Chondrocyte (in vitro differentiated cells): ENCODE data around the gene SGPL1. TPM values are rescaled to one million over a fixed set of nuclear protein-coding genes. Genes with fewer than 3 reads are reported as not detected.

ENCODE experiments used
- DNase-seq: peaks from one replicate; pipeline ENCODE4 v3.0.0; 2021; ENCODE audit warnings: mixed read lengths, low spot score
- H3K27ac Mint-ChIP-seq: one replicate; pipeline ENCODE4 v1.8.0; 2021; ENCODE audit warnings: mild to moderate bottlenecking, moderate library complexity, mixed read lengths; ENCODE audit not compliant: unreplicated experiment
- H3K27me3 Mint-ChIP-seq: 2 replicates; pipeline ENCODE4 v1.8.0; 2021; ENCODE audit warnings: low read depth, mixed read lengths
- H3K36me3 Mint-ChIP-seq: 2 replicates; pipeline ENCODE4 v1.8.0; 2021; ENCODE audit warnings: low read depth, mixed read lengths
- H3K4me1 Mint-ChIP-seq: 2 replicates; pipeline ENCODE4 v1.8.0; 2021; ENCODE audit warnings: low read depth, mild to moderate bottlenecking, mixed read lengths
- H3K4me3 Mint-ChIP-seq: one replicate; pipeline ENCODE4 v1.8.0; 2021; ENCODE audit warnings: mild to moderate bottlenecking, moderate library complexity, mixed read lengths; ENCODE audit not compliant: unreplicated experiment
- H3K9me3 Mint-ChIP-seq: 2 replicates; pipeline ENCODE4 v1.8.0; 2021; ENCODE audit warnings: low read depth, mixed read lengths
- CTCF ChIP-seq: fragments of 200-600 bp; sonication (generic); IDR thresholded peaks from 2 replicates; pipeline ENCODE4 v1.5.0; 2021; ENCODE audit warnings: antibody characterized with exemption, mild to moderate bottlenecking, moderate library complexity
- total RNA-seq: library from RNA; stranded (reverse); gene quantifications from 3 replicates; pipeline ENCODE4 v1.2.1, GENCODE V29; 2021

The SGPL1 gene
- total RNA-seq, 1 donor from 2014 or later: 71.8 TPM

GRCh38 chr10:70866424-70866823 is 50.7 kb downstream of the SGPL1 start:
- no peaks in the 10 kb centered on the region for H3K9me3 Mint-ChIP-seq
- H3K36me3 Mint-ChIP-seq: peaks cover 39% of the 10 kb centered on the region
- no peak overlapping the region for H3K4me3 Mint-ChIP-seq
- peaks cover 12% of the 10 kb centered on the region for H3K4me1 Mint-ChIP-seq
- no peak overlapping the region for H3K27ac Mint-ChIP-seq
- no peak for DNase-seq
- H3K27me3 Mint-ChIP-seq: no peaks in the 10 kb centered on the region
- no peak for TF ChIP-seq CTCF

- peaks cover 36% of the 10 kb centered on the region for H3K36me3 Mint-ChIP-seq
- H3K4me1 Mint-ChIP-seq: peaks cover 4% of the 10 kb centered on the region
- H3K27ac Mint-ChIP-seq: no peak overlapping the region
Measured at GRCh38 chr10:70872291-70872690, 56.5 kb downstream of the SGPL1 start.

DNA sequence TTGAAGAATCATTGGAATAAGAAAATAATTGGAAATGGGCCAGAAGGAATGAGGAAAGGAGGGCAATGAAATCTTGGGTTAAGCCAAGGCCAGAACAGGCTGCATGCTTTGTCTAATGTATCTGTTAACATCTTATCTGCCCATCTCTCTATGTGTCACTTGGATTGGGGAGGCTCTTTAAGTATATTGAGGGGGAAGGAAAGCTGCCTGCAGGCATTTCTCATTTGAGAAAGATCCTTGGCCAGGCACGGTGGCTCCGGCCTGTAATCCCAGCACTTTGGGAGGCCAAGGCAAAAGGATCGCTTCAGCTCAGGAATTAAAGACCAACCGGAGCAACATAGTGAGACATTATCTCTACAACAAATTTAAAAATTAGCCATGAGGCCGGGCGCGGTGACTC is 58.3 kb downstream of the SGPL1 start:
- H3K27ac Mint-ChIP-seq: no peak overlapping the region
- TF ChIP-seq CTCF: no peak
- H3K36me3 Mint-ChIP-seq: peaks cover 42% of the 10 kb centered on the region
- H3K4me3 Mint-ChIP-seq: no peak overlapping the region
- DNase-seq: no peak
- H3K4me1 Mint-ChIP-seq: peaks cover 6% of the 10 kb centered on the region
- H3K27me3 Mint-ChIP-seq: no peaks in the 10 kb centered on the region
- H3K9me3 Mint-ChIP-seq: no peaks in the 10 kb centered on the region

More at GRCh38 chr10:70872291-70872690, 56.5 kb downstream of the SGPL1 start:
- DNase-seq: no peak
- no peak overlapping the region for H3K4me3 Mint-ChIP-seq
- no peak for TF ChIP-seq CTCF
- H3K9me3 Mint-ChIP-seq: no peaks in the 10 kb centered on the region
- no peaks in the 10 kb centered on the region for H3K27me3 Mint-ChIP-seq

GRCh38 chr10:70879207-70879606 is 63.5 kb downstream of the SGPL1 start:
- Mint-ChIP-seq H3K9me3 (no peaks in the 10 kb centered on the region), H3K4me3 (no peak overlapping the region), H3K27me3 (no peaks in the 10 kb centered on the region), H3K27ac (peak overlapping the region; percentile 75), H3K4me1 (peaks cover 10% of the 10 kb centered on the region), H3K36me3 (peaks cover 32% of the 10 kb centered on the region)
- TF ChIP-seq CTCF: no peak
- no peak for DNase-seq

- H3K27ac Mint-ChIP-seq: no peak overlapping the region
- no peaks in the 10 kb centered on the region for H3K9me3 Mint-ChIP-seq
- peak; percentile 95 for TF ChIP-seq CTCF
- no peak for DNase-seq
- peaks cover 10% of the 10 kb centered on the region for H3K4me1 Mint-ChIP-seq
- H3K36me3 Mint-ChIP-seq: peaks cover 34% of the 10 kb centered on the region
- H3K4me3 Mint-ChIP-seq: no peak overlapping the region
- H3K27me3 Mint-ChIP-seq: no peaks in the 10 kb centered on the region
Measured at GRCh38 chr10:70880077-70880534, 64.4 kb downstream of the SGPL1 start.
